H1 (cell line): Measurements from ENCODE around the gene IGSF9B. TPM values are rescaled to one million over a fixed set of nuclear protein-coding genes. Genes with fewer than 3 reads are reported as not detected.

Source experiments
- CTCF ChIA-PET: fragments of 300-600 bp; sonication (Branson Sonifier 250); formaldehyde crosslinking; loops from one replicate; lab custom pipeline; 2021; ENCODE audit not compliant: partially characterized antibody; lab: Charles Lee
- POLR2A ChIA-PET: fragments of 300-600 bp; sonication (Branson Sonifier 250); formaldehyde crosslinking; loops from one replicate; lab custom pipeline; 2021; ENCODE audit warnings: inconsistent platforms; ENCODE audit not compliant: partially characterized antibody; lab: Charles Lee
- DNase-seq, 2 experiments: peaks; one replicate each; pipeline versions ENCODE4 v3.0.0 to v3.0.0-alpha.2; 2010 to 2022; ENCODE audit warnings: low spot score in 2 of 2, low read depth in 1 of 2, mixed read lengths in 1 of 2
- FAIRE-seq: peaks from 2 replicates; lab custom pipeline; 2011; peaks lifted over from hg19 to GRCh38; lab: Jason Lieb, UNC
- H2AFZ ChIP-seq: 2 replicates; pipeline ENCODE4 v1.8.1; 2012; ENCODE audit warnings: low read length, inconsistent platforms
- H2AK5ac ChIP-seq: 2 replicates; pipeline ENCODE4 v1.6.1; 2013; ENCODE audit warnings: low read depth, low read length
- H2BK120ac ChIP-seq: replicated peaks from 2 replicates; pipeline ENCODE3; 2013; ENCODE audit warnings: low read depth, low read length, inconsistent platforms
- H2BK12ac ChIP-seq: 2 replicates; pipeline ENCODE4 v1.6.1; 2013; ENCODE audit warnings: low read depth, low read length
- H2BK15ac ChIP-seq: 2 replicates; pipeline ENCODE4 v1.6.1; 2013; ENCODE audit warnings: low read length
- H2BK20ac ChIP-seq: 2 replicates; pipeline ENCODE4 v1.6.1; 2013; ENCODE audit warnings: low read length
- H2BK5ac ChIP-seq: 2 replicates; pipeline ENCODE4 v1.6.1; 2013; ENCODE audit warnings: low read depth, low read length
- H3K14ac ChIP-seq: 2 replicates; pipeline ENCODE4 v1.6.1; 2013; ENCODE audit warnings: inconsistent platforms; ENCODE audit not compliant: insufficient read length
- H3K18ac ChIP-seq: 2 replicates; pipeline ENCODE4 v1.6.1; 2013; ENCODE audit warnings: low read length; ENCODE audit errors: extremely low read depth
- H3K23ac ChIP-seq: 2 replicates; pipeline ENCODE4 v1.6.1; 2013; ENCODE audit warnings: inconsistent platforms; ENCODE audit not compliant: insufficient read length
- H3K23me2 ChIP-seq: 2 replicates; pipeline ENCODE4 v1.6.1; 2013; ENCODE audit warnings: low read depth, low read length
- H3K27ac ChIP-seq: 2 replicates; pipeline ENCODE4 v1.6.1; 2011; ENCODE audit warnings: low read depth, low read length, inconsistent platforms
- H3K27me3 ChIP-seq, 4 experiments: replicated peaks in 1 of 4; 1 replicate in 1 of 4; 2 replicates in 3 of 4; pipeline versions ENCODE4 v1.6.1 to v1.8.1; 2011 to 2013; ENCODE audit warnings: low read length in 3 of 4, mild to moderate bottlenecking in 3 of 4, inconsistent platforms in 2 of 4, mixed read lengths in 2 of 4, moderate library complexity in 1 of 4; ENCODE audit not compliant: control insufficient read depth in 3 of 4, insufficient read depth in 3 of 4; ENCODE audit errors: extremely low read depth in 1 of 4
- H3K36me3 ChIP-seq, 4 experiments: 2 replicates each; pipeline versions ENCODE4 v1.6.1 to v1.8.1; 2011 to 2013; ENCODE audit warnings: mild to moderate bottlenecking in 4 of 4, low read length in 3 of 4, moderate library complexity in 2 of 4, control low read depth in 1 of 4, inconsistent platforms in 1 of 4; ENCODE audit not compliant: insufficient read depth in 4 of 4, control insufficient read depth in 2 of 4
- H3K4ac ChIP-seq: replicated peaks from 2 replicates; pipeline ENCODE3; 2013; ENCODE audit warnings: low read length, low read depth, mixed read lengths, inconsistent platforms; ENCODE audit not compliant: insufficient read length
- H3K4me1 ChIP-seq, 4 experiments: replicated peaks in 1 of 4; 1 replicate in 1 of 4; 2 replicates in 3 of 4; pipeline versions ENCODE4 v1.6.1 to v1.8.1; 2011 to 2013; ENCODE audit warnings: low read length in 3 of 4, inconsistent platforms in 2 of 4, mixed read lengths in 1 of 4; ENCODE audit not compliant: insufficient read depth in 4 of 4, control insufficient read depth in 3 of 4
- H3K4me2 ChIP-seq, 2 experiments: 2 replicates each; pipeline versions ENCODE4 v1.6.1 to v1.8.1; 2011 to 2013; ENCODE audit warnings: low read depth in 2 of 2, low read length in 2 of 2, control low read depth in 1 of 2, inconsistent platforms in 1 of 2, mild to moderate bottlenecking in 1 of 2; ENCODE audit not compliant: insufficient read depth in 1 of 2
- H3K4me3 ChIP-seq, 4 experiments: fragments of 200-600, 300-600 bp in 1 of 4; sonication (generic), shearing (Covaris generic), sonication (Bioruptor Twin) in 1 of 4; 2 replicates each; pipeline versions ENCODE4 v1.5.1 to v1.8.1; 2011 to 2016; ENCODE audit warnings: low read length in 4 of 4, low read depth in 3 of 4, control low read depth in 2 of 4, inconsistent platforms in 2 of 4, mild to moderate bottlenecking in 2 of 4, mixed read lengths in 1 of 4, moderate library complexity in 1 of 4; ENCODE audit not compliant: insufficient read depth in 2 of 4; ENCODE audit errors: extremely low read depth in 1 of 4
- H3K56ac ChIP-seq: replicated peaks from 2 replicates; pipeline ENCODE3; 2013; ENCODE audit warnings: low read depth, mild to moderate bottlenecking, mixed read lengths, low read length, inconsistent platforms; ENCODE audit not compliant: insufficient read length
- H3K79me1 ChIP-seq: 2 replicates; pipeline ENCODE4 v1.6.1; 2013; ENCODE audit warnings: low read depth, low read length, control low read depth
- H3K79me2 ChIP-seq, 2 experiments: 2 replicates each; pipeline versions ENCODE4 v1.6.1 to v1.8.1; 2012 to 2013; ENCODE audit warnings: low read length in 2 of 2, mild to moderate bottlenecking in 2 of 2, inconsistent platforms in 1 of 2; ENCODE audit not compliant: insufficient read depth in 2 of 2, control insufficient read depth in 1 of 2
- H3K9ac ChIP-seq, 4 experiments: replicated peaks in 1 of 4; 1 replicate in 1 of 4; 2 replicates in 3 of 4; pipeline versions ENCODE4 v1.6.1 to v1.8.1; 2011 to 2013; ENCODE audit warnings: low read depth in 3 of 4, low read length in 3 of 4, control low read depth in 2 of 4, mild to moderate bottlenecking in 2 of 4, moderate library complexity in 2 of 4, inconsistent platforms in 1 of 4; ENCODE audit errors: extremely low read depth in 1 of 4
- H3K9me3 ChIP-seq, 2 experiments: 2 replicates each; pipeline versions ENCODE4 v1.6.1 to v1.8.1; 2012 to 2013; ENCODE audit warnings: mild to moderate bottlenecking in 2 of 2, moderate library complexity in 2 of 2, control low read depth in 1 of 2, inconsistent platforms in 1 of 2, low read depth in 1 of 2, low read length in 1 of 2, mixed read lengths in 1 of 2; ENCODE audit not compliant: insufficient read depth in 2 of 2
- H4K20me1 ChIP-seq, 2 experiments: replicated peaks in 1 of 2; 2 replicates each; pipeline versions ENCODE3 to v1.8.1; 2011 to 2013; ENCODE audit warnings: inconsistent platforms in 2 of 2, low read length in 2 of 2, mild to moderate bottlenecking in 1 of 2; ENCODE audit not compliant: insufficient read depth in 2 of 2, control insufficient read depth in 1 of 2
- H4K5ac ChIP-seq: 2 replicates; pipeline ENCODE4 v1.6.1; 2013; ENCODE audit warnings: low read length, low read depth, mixed read lengths, inconsistent platforms; ENCODE audit not compliant: insufficient read length
- H4K8ac ChIP-seq: 2 replicates; pipeline ENCODE4 v1.8.0; 2013; ENCODE audit warnings: mild to moderate bottlenecking, moderate library complexity, low read length, inconsistent platforms; ENCODE audit not compliant: insufficient read depth; ENCODE audit errors: extremely low read depth
- H4K91ac ChIP-seq: replicated peaks from 2 replicates; pipeline ENCODE3; 2013; ENCODE audit warnings: low read length, mixed read lengths, inconsistent platforms; ENCODE audit not compliant: insufficient read length
- BACH1 ChIP-seq: IDR thresholded peaks from 2 replicates; pipeline ENCODE4 v1.6.1; 2012; ENCODE audit warnings: low read length, improper control_type of control experiment
- WGBS, 2 experiments: shearing (Covaris generic) in 1 of 2; methylation state at CpG; one replicate each; pipeline versions ENCODE4 v1.1.6 to v1.1.7; 2013 to 2015; ENCODE audit warnings: low lambda C conversion rate in 2 of 2, mixed read lengths in 2 of 2, inconsistent platforms in 1 of 2, low coverage in 1 of 2, missing lambda C conversion rate in 1 of 2; ENCODE audit not compliant: insufficient replicate concordance in 2 of 2, insufficient coverage in 1 of 2, insufficient read length in 1 of 2; ENCODE audit errors: extremely low coverage in 1 of 2, missing lambda C conversion rate in 1 of 2; 5-methylcytosine and 5-hydroxymethylcytosine counted together
- long read RNA-seq, 2 experiments: library from RNA in 1 of 2; library from capped mRNA in 1 of 2; stranded (forward); transcript quantifications; one replicate each; pipeline ENCODE4 v2.0.0, GENCODE V29; 2021; ENCODE audit warnings: inconsistent platforms in 1 of 2
- polyA minus RNA-seq, 3 experiments: library from RNA; depleted of rRNA, polyadenylated mRNA; stranded (reverse); fragments of >200 nt; gene quantifications; 1 replicate in 2 of 3; 2 replicates in 1 of 3; pipeline ENCODE4 v1.2.3, GENCODE V29; 2011
- polyA plus RNA-seq, 7 experiments: library from polyadenylated mRNA; depleted of rRNA in 3 of 7; stranded (reverse) in 5 of 7; unstranded in 2 of 7; fragments of >200 nt in 5 of 7; fragments of 200-250 nt in 2 of 7; gene quantifications; 1 replicate in 5 of 7; 2 replicates in 1 of 7; 4 replicates in 1 of 7; pipeline versions ENCODE4 v1.2.1 to v1.2.3, GENCODE V29; 2011 to 2013; ENCODE audit warnings: missing spikeins in 2 of 7, mixed read lengths in 2 of 7
- total RNA-seq: library from RNA; stranded (reverse); fragmentation: NEBNext Ultra II Directional; extraction: Animal tissue kit (Norgen Biotek cat#: 25700); gene quantifications from 2 replicates; pipeline ENCODE4 v1.2.1, GENCODE V29; 2021

The IGSF9B gene, protein sequence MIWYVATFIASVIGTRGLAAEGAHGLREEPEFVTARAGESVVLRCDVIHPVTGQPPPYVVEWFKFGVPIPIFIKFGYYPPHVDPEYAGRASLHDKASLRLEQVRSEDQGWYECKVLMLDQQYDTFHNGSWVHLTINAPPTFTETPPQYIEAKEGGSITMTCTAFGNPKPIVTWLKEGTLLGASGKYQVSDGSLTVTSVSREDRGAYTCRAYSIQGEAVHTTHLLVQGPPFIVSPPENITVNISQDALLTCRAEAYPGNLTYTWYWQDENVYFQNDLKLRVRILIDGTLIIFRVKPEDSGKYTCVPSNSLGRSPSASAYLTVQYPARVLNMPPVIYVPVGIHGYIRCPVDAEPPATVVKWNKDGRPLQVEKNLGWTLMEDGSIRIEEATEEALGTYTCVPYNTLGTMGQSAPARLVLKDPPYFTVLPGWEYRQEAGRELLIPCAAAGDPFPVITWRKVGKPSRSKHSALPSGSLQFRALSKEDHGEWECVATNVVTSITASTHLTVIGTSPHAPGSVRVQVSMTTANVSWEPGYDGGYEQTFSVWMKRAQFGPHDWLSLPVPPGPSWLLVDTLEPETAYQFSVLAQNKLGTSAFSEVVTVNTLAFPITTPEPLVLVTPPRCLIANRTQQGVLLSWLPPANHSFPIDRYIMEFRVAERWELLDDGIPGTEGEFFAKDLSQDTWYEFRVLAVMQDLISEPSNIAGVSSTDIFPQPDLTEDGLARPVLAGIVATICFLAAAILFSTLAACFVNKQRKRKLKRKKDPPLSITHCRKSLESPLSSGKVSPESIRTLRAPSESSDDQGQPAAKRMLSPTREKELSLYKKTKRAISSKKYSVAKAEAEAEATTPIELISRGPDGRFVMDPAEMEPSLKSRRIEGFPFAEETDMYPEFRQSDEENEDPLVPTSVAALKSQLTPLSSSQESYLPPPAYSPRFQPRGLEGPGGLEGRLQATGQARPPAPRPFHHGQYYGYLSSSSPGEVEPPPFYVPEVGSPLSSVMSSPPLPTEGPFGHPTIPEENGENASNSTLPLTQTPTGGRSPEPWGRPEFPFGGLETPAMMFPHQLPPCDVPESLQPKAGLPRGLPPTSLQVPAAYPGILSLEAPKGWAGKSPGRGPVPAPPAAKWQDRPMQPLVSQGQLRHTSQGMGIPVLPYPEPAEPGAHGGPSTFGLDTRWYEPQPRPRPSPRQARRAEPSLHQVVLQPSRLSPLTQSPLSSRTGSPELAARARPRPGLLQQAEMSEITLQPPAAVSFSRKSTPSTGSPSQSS (N-terminal part only)
- total RNA-seq = 42.3 and 49.2 TPM in 2 replicates
- 16.5 and 23.6 TPM in 2 replicates for polyA plus RNA-seq (2011; rRNA removed)
- 15.7 TPM for polyA plus RNA-seq (2011; cell fraction: cytosol; rRNA removed)
- polyA plus RNA-seq (2011; cell fraction: nucleus; rRNA removed) = 61.7 TPM
- polyA plus RNA-seq (2012, experiment 1 of 2) = 13.6 to 23.1 TPM (median 21.3 TPM) in 4 replicates
- 8.1 TPM for polyA plus RNA-seq (2012, experiment 2 of 2)
- polyA plus RNA-seq (2013, experiment 1 of 2) = 15.1 TPM
- polyA plus RNA-seq (2013, experiment 2 of 2) = 14.1 TPM
- polyA minus RNA-seq (2011; rRNA and poly(A)+ RNA removed) = 73.6 and 79.6 TPM in 2 replicates
- 29.4 TPM for polyA minus RNA-seq (2011; cell fraction: cytosol; rRNA and poly(A)+ RNA removed)
- 44.5 TPM for polyA minus RNA-seq (2011; cell fraction: nucleus; rRNA and poly(A)+ RNA removed)
- long read RNA-seq, experiment 1 = 0 reads
- long read RNA-seq, experiment 2, partial matches to known transcripts = 0 of 2 reads
- long read RNA-seq, experiment 2, other reads (novel, unspliced or antisense) = 2 of 2 reads

DNA sequence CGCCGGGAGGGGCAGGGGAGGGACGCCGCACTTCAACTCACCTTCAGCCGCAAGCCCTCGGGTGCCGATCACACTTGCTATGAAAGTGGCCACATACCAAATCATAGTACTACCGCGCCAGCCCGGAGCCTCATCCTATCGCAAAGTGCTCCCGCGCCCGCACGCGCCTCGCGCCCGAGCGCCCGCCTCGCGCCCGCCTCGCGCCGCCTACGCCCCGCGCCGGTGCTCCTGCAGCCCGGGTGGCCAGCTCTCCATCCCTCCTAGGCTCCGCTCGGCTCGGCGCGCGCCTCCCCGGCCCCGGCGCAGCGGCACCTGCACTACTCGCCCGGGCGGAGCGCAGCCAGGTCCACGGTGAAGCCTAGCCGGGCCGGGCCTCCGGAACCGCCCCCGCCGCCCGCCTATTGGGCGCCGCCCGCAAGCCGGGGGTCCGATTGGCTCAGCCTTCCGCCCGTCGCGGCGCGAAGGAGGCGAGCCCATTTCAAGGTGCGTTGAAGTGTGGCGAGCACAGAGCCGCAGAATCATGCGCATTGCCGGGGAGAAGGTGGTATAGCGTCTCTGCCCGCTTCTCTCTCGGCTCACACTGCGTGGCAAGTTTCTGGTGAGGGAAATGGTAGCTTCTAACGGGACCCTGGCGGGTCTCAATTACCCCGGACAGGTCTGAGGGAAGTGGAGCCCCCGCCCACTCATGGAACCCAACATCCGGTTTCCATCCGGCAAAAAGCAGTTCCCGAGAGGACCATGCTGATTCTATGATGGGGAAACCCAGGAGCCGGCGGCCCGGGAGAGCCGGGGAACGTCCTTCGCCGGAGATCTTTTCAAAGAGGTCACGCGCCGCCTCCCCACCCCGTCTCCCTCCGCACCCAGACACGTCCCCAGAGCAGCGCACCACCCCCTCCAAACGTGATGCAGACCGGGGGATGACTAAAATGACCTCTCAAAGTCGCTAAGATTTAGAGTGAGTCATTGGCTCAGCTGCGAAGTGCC lies at the start of gene IGSF9B:
TSS of gene IGSF9B (minus strand) at position 319 of the 984 bp plus-strand sequence. CDS start at position 105, 214 bp downstream.
- Histone ChIP-seq H3K23me2 (peaks cover 11% of the 10 kb centered on the region), H3K79me1 (peaks cover 17% of the 10 kb centered on the region; the same call in 1 of the 2 replicates), H2BK15ac (0 out of 2 replicates have a peak within 1 kb of the TSS, but pooled peaks have one; percentile 99), H2BK12ac (peak within 1 kb of the TSS; percentile 85), H3K56ac (peak within 1 kb of the TSS; percentile 48), H2AK5ac (no peak within 1 kb of the TSS), H2BK120ac (peak within 1 kb of the TSS; percentile 87), H4K8ac (peak within 1 kb of the TSS; percentile 90), H3K4ac (no peak within 1 kb of the TSS), H2BK20ac (no peak within 1 kb of the TSS; the same call in 1 of the 2 replicates), H3K23ac (no peak within 1 kb of the TSS), H3K79me2 (peaks cover 3 to 35% of the 10 kb centered on the region in 2 experiments; a peak in 3 of 4 replicates), H3K27me3 (peaks cover 0 to 25% (median 17%) of the 10 kb centered on the region in 4 experiments; a peak in 6 of 7 replicates), H2AFZ (peak within 1 kb of the TSS; percentile 95), H4K5ac (peak within 1 kb of the TSS; percentile 92), H3K4me1 (peaks cover 7 to 36% (median 21%) of the 10 kb centered on the region in 4 experiments), H3K9me3 (no peaks in the 10 kb centered on the region; a peak in 1 of 4 replicates), H3K9ac (peak within 1 kb of the TSS; percentile 9 to 64 (median 51)), H3K4me3 (peak within 1 kb of the TSS; percentile 79 to 89 (median 84)), H4K91ac (peak within 1 kb of the TSS; percentile 90), H4K20me1 (peaks cover 21 to 30% of the 10 kb centered on the region in 2 experiments), H2BK5ac (peak within 1 kb of the TSS; percentile 76; the same call in 1 of the 2 replicates), H3K36me3 (no peaks in the 10 kb centered on the region; a peak in 1 of 8 replicates), H3K4me2 (peak within 1 kb of the TSS; percentile 77 to 98), H3K18ac (peak within 1 kb of the TSS; percentile 99), H3K14ac (no peak within 1 kb of the TSS), H3K27ac (0 out of 2 replicates have a peak within 1 kb of the TSS, but pooled peaks have one; percentile 37)
- DNase-seq = peak; percentile 47 to 96
- 2% methylated on average over 59 of the region's 100 CpGs; no CpG with 5 or more reads in 1 of the 2 experiments for whole genome bisulfite sequencing, 2 experiments
- ChIA-PET CTCF (interaction anchor here (1.0 to 3.2 kb wide), 3 partner anchors 8 to 878 kb away, joined by 3 to 14 read pairs (median 6); no protein-coding TSS in a partner anchor), POLR2A (interaction anchor here (2.7 kb wide), 1 partner anchor 10 kb away, joined by 16 read pairs; no protein-coding TSS in a partner anchor)
- FAIRE-seq = no peak
- TF ChIP-seq BACH1 = no peak
